ENCODE data around the gene ACSS2.

Gene ACSS2

GRCh38 chr20:34915749-34916455, 39.5 kb downstream of the ACSS2 start:
- no peak for DNase-seq

- no peak for DNase-seq
These were observed 40.5 kb downstream of the ACSS2 start for GRCh38 chr20:34916774-34917354.

- DNase-seq, result no peak
These were observed 43.6 kb downstream of the ACSS2 start for GRCh38 chr20:34920055-34920454.

- no peak for DNase-seq
These were observed 45.0 kb downstream of the ACSS2 start for GRCh38 chr20:34921436-34921835.

- no peak for DNase-seq
These were observed 46.4 kb downstream of the ACSS2 start for GRCh38 chr20:34922654-34923381.

GRCh38 chr20:34923414-34923813, 47.0 kb downstream of the ACSS2 start:
- no peak for DNase-seq

GRCh38 chr20:34925341-34925740, 48.9 kb downstream of the ACSS2 start:
- DNase-seq, result no peak

- no peak for DNase-seq
These were observed 49.6 kb downstream of the ACSS2 start for GRCh38 chr20:34925981-34926380.

- no peak for DNase-seq
These were observed 50.2 kb downstream of the ACSS2 start for GRCh38 chr20:34926581-34926980.

GRCh38 chr20:34927736-34928135, 51.3 kb downstream of the ACSS2 start:
- DNase-seq, result no peak

- no peak for DNase-seq
These were observed 52.0 kb downstream of the ACSS2 start for GRCh38 chr20:34928411-34928810.

GRCh38 chr20:34931771-34932170, 55.4 kb downstream of the ACSS2 start:
- no peak for DNase-seq

- DNase-seq, result peak in 1 of 2 donors; percentile 15
These were observed 62.2 kb downstream of the ACSS2 start for GRCh38 chr20:34938466-34939163.

- no peak for DNase-seq
These were observed 63.7 kb downstream of the ACSS2 start for GRCh38 chr20:34940081-34940481.

- no peak for DNase-seq
These were observed 64.8 kb downstream of the ACSS2 start for GRCh38 chr20:34941226-34941625.

GRCh38 chr20:34942301-34942700, 65.9 kb downstream of the ACSS2 start:
- no peak for DNase-seq

GRCh38 chr20:34943808-34944567, 67.6 kb downstream of the ACSS2 start:
- DNase-seq, result no peak

- DNase-seq, result no peak
These were observed 69.1 kb downstream of the ACSS2 start for GRCh38 chr20:34945315-34946077.

- no peak for DNase-seq
These were observed 70.2 kb downstream of the ACSS2 start for GRCh38 chr20:34946661-34947060.

GRCh38 chr20:34947336-34947735, 70.9 kb downstream of the ACSS2 start:
- DNase-seq, result no peak

GRCh38 chr20:34948030-34948429, 71.6 kb downstream of the ACSS2 start:
- DNase-seq, result no peak

- DNase-seq, result no peak
These were observed 72.7 kb downstream of the ACSS2 start for GRCh38 chr20:34949120-34949519.
